NOMO-1 treated with dmso at 0.1 percent for 144 hours (cell line): ENCODE measurements around the gene MICAL2.

Source experiments
- DNase-seq: peaks from one replicate; lab custom pipeline; 2025; ENCODE audit not compliant: unreplicated experiment; lab: John Stamatoyannopoulos, UW

The MICAL2 gene

GRCh38 chr11:12294613-12295012, 184.2 kb downstream of the MICAL2 start:
- no peak for DNase-seq

GRCh38 chr11:12295943-12296342, 185.6 kb downstream of the MICAL2 start:
- no peak for DNase-seq

DNA sequence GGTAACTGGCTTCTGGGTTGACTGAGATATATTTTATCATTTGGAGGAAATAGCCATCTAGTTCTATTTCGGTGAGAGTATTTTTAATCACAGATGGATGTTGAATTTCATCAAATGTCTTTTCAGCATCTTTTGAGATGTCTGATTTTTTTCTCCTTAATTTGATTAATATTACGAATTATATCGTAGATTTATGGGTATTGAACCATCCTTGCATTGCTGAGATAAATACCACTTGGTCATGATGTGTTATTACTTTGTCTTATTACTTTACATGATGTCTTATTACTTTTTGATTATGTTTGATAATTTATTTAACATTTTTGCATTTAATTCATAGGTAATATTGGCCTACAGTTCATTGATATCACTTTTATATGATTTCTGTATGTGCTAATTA, 188.2 kb downstream of the MICAL2 start:
- no peak for DNase-seq

GRCh38 chr11:12301379-12301778, 191.0 kb downstream of the MICAL2 start:
- DNase-seq = no peak

GRCh38 chr11:12303421-12304149, 193.2 kb downstream of the MICAL2 start:
- DNase-seq = no peak

DNA sequence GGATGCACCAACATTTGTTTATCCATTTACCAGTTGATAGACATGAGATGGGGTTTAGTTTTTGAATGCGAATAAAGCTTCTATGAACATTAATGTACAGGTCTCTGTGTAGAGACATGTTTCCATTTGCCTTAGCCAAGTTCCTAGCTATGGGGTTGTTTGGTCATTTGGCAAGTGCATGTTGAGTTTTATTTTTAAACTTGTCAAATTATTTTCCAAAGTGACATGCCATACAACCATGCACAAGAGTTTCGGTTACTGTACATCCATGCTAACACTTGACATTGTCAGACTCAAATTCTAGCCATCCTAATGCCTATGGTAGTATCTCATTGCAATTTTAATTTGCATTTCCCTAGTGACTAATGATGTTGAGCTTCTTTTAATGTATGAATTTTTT, 196.4 kb downstream of the MICAL2 start:
- no peak for DNase-seq

GRCh38 chr11:12312132-12312531, 201.7 kb downstream of the MICAL2 start:
- no peak for DNase-seq
